Activated naive CD4-positive, alpha-beta T cell treated with anti-CD3 and anti-CD28 coated beads, Interleukin-2, amount 50 U/mL, for 24 hours (primary cell): Measurements from ENCODE around the gene PEX10.

Source experiments
- H3K27ac Mint-ChIP-seq: one replicate; pipeline ENCODE4 v1.8.0; 2021; ENCODE audit warnings: mild to moderate bottlenecking, mixed read lengths
- H3K27me3 Mint-ChIP-seq: one replicate; pipeline ENCODE4 v1.8.0; 2021; ENCODE audit warnings: mixed read lengths
- H3K36me3 Mint-ChIP-seq: one replicate; pipeline ENCODE4 v1.8.0; 2021; ENCODE audit warnings: mixed read lengths
- H3K4me1 Mint-ChIP-seq: one replicate; pipeline ENCODE4 v1.8.0; 2021; ENCODE audit warnings: mixed read lengths
- H3K4me3 Mint-ChIP-seq: one replicate; pipeline ENCODE4 v1.8.0; 2021; ENCODE audit warnings: mild to moderate bottlenecking, mixed read lengths
- H3K9me3 Mint-ChIP-seq: one replicate; pipeline ENCODE4 v1.8.0; 2021; ENCODE audit warnings: mixed read lengths

PEX10 gene

DNA sequence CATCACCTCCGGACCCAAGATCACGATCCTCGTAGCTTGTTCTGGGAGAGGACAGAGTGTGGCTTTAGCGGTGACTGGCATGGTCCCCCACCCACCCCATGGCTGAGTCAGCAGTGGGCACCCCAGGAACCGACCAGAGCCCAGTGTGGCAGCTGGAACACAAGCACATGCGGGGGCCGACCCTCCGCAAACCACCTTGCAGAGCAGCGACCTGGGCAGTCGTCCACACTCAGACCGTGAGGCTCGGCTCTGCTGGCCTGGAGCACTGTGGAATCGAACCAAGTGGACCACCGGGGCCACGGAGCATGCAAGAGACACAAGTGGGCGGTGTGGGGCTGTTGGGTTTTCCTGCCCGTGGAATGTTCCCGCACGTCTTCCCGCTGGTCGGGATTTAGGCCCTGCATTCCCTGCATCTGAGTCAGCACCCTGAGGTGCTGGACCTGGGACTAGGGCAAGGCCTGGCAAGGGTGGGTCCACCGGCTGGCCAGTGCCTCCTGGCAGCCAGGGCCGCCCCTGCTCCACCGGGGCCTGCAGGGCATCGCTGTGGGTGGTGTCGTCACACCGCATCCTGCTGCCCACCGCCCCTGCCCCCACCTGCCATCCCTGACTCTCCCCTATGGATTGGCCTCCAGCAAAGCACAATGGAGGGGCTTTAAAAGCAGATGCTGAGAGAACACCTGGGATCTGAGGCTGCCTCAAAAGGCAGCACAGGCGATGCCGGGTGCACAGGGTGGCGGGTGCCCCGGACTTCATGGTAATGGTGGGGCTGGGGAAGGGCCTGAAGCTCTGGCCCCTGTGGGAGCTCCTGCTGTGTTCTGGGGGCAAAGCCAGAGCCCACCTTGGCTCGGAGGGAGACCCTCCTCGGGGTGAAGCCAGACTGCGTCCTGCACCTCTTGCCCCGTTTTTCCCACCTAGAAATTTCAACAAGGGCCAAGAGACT, 39.5 kb downstream of the PEX10 start:
- Mint-ChIP-seq H3K4me3 (no peak overlapping the region), H3K4me1 (no peaks in the 10 kb centered on the region), H3K27ac (no peak overlapping the region), H3K36me3 (peaks cover 3% of the 10 kb centered on the region), H3K27me3 (no peaks in the 10 kb centered on the region), H3K9me3 (no peaks in the 10 kb centered on the region)

DNA sequence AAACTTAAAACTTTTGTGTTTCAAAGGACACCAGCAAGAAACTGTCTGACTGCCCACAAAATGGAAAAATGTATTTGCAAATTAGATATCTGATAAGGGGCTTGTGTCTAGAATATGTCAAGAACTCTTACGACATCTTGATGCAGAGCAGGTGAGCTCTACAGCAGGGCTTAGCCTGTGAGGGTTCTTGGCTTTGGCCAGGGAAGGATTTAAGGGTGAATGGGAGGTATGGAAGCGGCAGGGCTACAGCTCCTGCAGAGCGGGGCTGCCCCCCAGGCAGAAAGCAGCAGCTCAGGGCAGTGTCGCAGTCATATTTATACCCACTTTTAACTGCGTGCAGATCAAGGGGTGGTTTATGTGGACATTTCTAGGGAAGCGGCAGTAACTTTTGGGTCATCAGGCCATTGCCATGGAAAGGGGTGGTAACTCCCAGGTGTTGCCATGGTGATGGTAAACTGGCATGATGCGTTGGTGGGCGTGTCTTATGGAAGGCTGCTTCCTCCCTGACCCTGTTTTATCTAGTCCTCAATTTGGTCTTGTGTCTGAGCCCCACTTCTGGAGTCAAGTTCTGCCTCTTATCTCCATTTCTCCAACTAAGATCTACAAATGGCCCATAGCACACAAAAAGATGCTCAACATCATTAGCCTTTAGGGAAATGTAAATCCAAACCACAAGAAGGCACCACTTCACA, 44.2 kb downstream of the PEX10 start:
- no peaks in the 10 kb centered on the region for H3K9me3 Mint-ChIP-seq

DNA sequence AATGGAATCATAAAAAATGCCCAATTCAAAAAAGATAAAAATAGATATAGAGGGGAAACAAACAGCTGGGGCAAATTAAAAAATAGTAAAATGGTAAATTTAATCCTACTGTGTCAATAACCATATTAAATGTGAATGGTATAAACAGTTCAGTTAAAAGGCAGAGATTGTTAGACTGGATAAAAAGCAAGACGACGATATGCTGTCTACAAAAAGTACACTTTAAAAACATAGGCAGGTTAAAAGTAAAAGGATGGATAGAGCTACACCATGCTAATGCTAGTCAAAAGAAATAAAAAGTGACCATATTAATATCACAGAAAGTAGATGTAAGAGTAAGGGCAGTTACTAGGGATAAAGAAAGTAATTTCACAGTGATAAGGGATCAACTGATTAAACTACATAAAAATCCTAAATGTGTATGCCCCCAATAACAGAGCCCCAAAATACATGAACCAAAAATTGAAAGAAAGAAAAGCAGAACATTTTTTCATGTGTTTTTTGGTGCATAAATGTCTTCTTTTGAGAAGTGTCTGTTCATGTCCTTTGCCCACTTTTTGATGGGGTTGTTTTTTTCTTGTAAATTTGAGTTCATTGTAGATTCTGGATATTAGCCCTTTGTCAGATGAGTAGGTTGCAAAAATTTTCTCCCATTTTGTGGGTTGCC, 48.4 kb downstream of the PEX10 start:
- H3K9me3 Mint-ChIP-seq, result no peaks in the 10 kb centered on the region
- no peaks in the 10 kb centered on the region for H3K27me3 Mint-ChIP-seq
- peak overlapping the region; percentile 37 for H3K27ac Mint-ChIP-seq
- H3K36me3 Mint-ChIP-seq, result peaks cover 10% of the 10 kb centered on the region
- no peak overlapping the region for H3K4me3 Mint-ChIP-seq
- H3K4me1 Mint-ChIP-seq, result no peaks in the 10 kb centered on the region

More for the DNA sequence above, 44.2 kb downstream of the PEX10 start:
- no peaks in the 10 kb centered on the region for H3K4me1 Mint-ChIP-seq
- peaks cover 7% of the 10 kb centered on the region for H3K36me3 Mint-ChIP-seq
- H3K27me3 Mint-ChIP-seq, result no peaks in the 10 kb centered on the region
- H3K4me3 Mint-ChIP-seq, result no peak overlapping the region
- H3K27ac Mint-ChIP-seq, result no peak overlapping the region

DNA sequence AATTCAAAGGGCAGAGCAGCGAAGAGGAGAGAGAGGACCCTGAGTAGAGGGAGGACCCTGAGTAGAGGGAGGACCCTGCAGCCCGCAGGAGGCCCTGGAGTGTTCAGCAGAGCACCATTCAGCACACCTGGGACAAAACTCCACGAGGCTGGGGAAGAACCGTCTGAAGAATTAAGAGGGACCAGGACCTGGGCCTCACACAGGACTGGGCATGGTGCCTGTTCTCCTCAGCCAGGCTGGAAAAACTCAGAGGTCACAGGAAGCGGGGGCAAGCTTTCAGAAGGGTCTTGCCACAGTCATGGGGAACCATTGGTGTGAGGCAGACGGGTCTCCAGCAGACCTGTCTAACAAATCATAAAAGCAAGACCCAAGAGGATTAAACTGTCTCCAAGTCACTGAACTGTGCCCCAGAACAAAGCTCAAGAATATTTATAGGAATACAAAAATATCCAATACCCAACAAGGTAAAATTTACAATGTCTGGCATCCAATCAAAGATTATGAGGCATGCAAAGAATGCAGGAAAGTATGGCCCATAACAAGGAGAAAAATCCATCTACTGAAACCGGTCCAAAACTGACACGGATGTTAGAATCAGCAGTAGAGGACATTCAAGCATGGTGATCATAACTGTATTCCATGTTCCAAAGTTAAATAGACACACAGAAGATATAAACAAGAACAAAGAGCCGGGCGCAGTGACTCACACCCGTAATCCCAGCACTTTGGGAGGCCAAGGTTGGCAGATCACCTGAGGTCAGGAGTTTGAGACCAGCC, 51.6 kb downstream of the PEX10 start:
- Mint-ChIP-seq H3K27ac (peak overlapping the region; percentile 62), H3K4me3 (no peak overlapping the region), H3K36me3 (peaks cover 10% of the 10 kb centered on the region), H3K4me1 (no peaks in the 10 kb centered on the region), H3K27me3 (no peaks in the 10 kb centered on the region), H3K9me3 (no peaks in the 10 kb centered on the region)

DNA sequence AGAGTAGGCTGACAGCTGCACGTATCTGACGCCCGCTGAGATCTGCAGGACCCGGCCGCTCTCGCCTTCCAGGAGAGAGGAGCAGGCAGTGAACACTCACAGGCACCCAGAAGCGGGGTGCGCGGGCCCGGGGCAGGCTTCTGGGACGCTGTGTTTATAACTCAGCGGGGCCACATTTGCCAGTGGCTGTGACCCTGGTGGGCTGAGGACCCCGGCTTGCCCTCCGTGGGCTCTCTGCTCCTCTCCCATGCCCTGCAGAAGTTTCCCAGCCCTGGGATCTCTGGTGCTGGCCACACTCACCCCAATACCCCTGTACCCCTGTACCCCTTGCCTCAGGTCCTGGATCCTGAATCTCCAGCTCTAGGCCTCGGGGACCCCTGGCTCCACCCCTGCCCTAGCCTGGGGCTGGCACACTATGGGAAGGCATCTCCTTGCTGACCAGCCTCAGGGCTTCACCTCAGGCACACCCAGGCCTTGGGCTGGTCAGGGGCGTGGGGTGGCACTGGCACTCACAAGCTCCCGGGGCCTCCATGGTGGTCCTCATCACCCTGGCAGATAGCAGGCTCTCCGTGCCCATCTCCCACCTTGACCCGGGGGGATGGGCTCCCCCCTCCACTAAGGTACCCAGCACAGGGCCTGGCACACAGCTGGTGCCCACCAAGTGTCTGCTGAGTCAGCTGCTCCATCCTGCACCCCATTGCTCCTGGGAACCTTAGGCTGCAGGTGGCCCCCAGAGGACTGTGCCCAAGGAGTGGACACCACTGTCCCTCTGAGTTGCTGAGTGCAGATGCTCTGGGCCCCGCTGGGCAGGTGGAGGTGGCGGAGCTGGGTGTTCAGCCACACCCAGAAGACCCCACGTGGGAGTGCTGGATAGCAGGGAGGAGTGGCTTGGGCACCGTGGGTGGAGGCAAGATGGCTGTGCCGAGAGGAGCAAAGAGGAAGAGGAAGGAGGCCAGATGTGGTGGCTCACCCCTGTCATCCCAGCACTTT, 53.4 kb downstream of the PEX10 start:
- Mint-ChIP-seq H3K4me1 (no peaks in the 10 kb centered on the region), H3K9me3 (no peaks in the 10 kb centered on the region), H3K27ac (no peak overlapping the region), H3K4me3 (no peak overlapping the region), H3K36me3 (peaks cover 8% of the 10 kb centered on the region), H3K27me3 (no peaks in the 10 kb centered on the region)

DNA sequence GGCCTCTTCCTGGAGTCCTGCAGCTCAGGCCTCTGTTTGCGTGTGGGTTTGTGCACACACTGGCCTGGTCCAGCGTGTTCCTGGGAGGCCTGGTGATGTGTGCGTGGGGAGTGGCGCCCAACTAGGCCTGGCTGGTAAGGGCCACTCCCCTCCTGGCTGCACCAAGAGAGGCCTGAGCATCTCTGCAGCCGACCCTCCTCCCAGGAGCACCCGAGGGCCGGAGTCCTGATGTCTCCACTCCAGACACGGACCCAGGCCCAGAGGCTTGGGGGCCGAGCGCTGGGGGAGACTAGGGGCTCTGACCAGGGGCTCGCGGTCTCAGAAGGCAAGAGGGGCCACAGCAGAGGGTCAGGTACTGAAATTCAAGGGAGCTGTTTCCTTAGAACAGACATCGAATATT, 54.3 kb downstream of the PEX10 start:
- no peak overlapping the region for H3K4me3 Mint-ChIP-seq
- no peaks in the 10 kb centered on the region for H3K9me3 Mint-ChIP-seq
- H3K27ac Mint-ChIP-seq, result no peak overlapping the region
- H3K4me1 Mint-ChIP-seq, result no peaks in the 10 kb centered on the region
- peaks cover 5% of the 10 kb centered on the region for H3K36me3 Mint-ChIP-seq
- no peaks in the 10 kb centered on the region for H3K27me3 Mint-ChIP-seq

DNA sequence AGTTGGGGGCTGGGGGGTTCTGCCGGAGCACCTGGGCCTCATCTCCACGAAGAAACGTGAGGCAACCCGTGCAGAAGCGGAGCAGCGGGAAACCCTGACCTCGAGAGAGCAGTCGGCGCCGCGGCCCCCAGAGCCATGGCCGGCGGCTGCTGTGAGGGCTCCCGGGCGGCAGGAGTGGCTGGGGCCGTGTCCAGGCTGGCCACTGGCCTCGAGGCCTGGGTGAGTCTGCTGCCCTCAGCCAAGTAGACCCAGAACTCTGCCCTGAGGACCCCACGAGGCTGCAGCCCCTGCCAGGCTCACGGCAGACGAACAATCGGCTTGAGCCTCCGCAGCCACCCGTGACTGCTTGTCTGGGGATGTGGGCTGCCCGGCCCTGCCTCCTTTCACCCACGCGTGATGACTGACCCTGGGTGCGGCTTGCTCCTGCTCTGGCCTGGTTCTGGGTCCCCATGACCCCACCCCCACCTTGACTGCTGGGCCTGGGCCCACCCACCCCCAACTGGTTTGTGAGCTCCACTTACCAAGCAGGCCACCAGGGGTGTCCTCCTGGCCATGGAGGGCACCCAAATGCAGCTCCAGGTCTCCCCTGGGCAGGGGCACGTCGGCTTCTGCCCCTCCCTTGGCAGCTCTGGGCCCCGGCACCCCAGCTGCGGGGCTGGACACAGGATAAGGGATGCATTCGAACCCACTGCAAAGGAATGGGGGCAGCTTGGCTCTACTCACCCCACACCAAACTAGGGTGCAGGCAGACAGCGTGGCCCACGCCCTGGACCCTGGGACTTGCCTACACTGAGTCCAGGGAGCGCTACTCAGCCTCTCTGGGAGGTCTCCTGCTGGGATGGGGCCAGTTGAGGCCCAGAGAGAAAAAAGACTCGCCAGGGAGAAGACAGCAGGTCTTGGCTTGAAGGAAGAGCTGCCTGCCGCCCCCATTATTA, 55.2 kb downstream of the PEX10 start:
- Mint-ChIP-seq H3K4me3 (no peak overlapping the region), H3K27ac (no peak overlapping the region), H3K27me3 (no peaks in the 10 kb centered on the region), H3K9me3 (no peaks in the 10 kb centered on the region), H3K4me1 (no peaks in the 10 kb centered on the region), H3K36me3 (peaks cover 4% of the 10 kb centered on the region)

DNA sequence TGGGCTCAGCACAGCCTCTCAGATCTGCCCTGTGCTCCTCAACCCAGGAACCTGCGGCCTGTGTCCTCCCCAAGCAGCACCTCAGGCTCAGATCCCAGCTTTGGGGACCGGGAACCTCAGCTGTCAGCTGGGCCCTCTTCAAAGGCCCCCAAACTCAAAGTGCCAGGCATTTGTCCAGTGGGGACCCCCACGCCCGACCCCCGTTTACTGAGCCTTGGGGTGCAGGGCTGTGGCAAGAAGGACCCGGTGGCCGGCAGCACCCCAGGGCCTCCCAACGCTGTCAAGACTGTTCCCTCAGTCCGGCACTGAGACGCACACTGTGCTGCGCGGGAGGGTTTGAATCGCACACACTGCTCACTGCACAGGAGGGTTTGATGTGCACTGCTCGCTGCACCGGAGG, 56.0 kb downstream of the PEX10 start:
- no peak overlapping the region for H3K27ac Mint-ChIP-seq
- no peaks in the 10 kb centered on the region for H3K27me3 Mint-ChIP-seq
- no peaks in the 10 kb centered on the region for H3K4me1 Mint-ChIP-seq
- peaks cover 2% of the 10 kb centered on the region for H3K36me3 Mint-ChIP-seq
- H3K4me3 Mint-ChIP-seq, result no peak overlapping the region
- H3K9me3 Mint-ChIP-seq, result no peaks in the 10 kb centered on the region

DNA sequence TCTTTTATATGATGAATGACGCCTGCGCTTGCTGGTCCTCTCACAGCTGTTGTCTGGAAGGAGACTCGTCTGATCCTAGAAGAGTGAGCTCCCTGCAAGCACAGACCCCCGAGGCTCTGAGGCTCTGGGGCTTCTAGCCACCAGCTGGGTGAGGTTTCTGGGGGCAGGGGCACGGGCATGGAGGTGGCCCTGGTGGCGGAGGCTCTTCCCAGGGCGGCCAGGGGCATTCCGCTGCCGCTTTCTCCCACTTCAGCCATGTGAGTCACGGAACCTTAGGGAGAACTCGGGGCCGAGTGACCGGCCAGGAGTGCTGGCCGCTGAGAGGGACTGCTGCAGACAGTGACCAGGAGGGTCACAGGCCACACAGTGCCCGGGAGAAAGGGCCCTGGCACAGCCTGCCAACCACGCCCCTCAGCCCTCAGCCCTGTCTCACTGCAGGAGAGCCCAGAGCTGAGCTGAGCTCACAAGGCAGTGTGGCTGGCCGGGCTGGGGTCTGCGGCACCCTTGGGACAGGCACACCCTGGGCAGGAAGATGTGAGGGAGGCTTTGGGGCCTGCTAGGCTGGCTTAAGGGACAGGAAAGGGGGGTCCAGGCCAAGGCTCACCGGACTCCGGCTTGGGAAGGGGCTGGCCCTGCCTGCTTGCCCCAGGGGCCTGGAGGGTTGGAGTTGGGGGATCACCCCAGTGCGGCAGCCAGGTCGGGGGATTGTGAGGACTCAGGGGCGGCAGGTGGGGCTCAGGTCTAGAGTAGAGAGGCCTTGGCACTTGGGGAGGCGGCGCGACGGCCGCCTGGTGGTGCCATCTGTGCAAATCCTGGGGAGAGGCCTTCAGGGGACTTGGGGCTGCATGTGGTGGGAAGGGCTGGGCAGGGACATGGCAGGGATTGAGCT, 56.7 kb downstream of the PEX10 start:
- no peak overlapping the region for H3K27ac Mint-ChIP-seq
- H3K27me3 Mint-ChIP-seq, result no peaks in the 10 kb centered on the region
- no peak overlapping the region for H3K4me3 Mint-ChIP-seq
- no peaks in the 10 kb centered on the region for H3K4me1 Mint-ChIP-seq
- peaks cover 2% of the 10 kb centered on the region for H3K36me3 Mint-ChIP-seq
- no peaks in the 10 kb centered on the region for H3K9me3 Mint-ChIP-seq

DNA sequence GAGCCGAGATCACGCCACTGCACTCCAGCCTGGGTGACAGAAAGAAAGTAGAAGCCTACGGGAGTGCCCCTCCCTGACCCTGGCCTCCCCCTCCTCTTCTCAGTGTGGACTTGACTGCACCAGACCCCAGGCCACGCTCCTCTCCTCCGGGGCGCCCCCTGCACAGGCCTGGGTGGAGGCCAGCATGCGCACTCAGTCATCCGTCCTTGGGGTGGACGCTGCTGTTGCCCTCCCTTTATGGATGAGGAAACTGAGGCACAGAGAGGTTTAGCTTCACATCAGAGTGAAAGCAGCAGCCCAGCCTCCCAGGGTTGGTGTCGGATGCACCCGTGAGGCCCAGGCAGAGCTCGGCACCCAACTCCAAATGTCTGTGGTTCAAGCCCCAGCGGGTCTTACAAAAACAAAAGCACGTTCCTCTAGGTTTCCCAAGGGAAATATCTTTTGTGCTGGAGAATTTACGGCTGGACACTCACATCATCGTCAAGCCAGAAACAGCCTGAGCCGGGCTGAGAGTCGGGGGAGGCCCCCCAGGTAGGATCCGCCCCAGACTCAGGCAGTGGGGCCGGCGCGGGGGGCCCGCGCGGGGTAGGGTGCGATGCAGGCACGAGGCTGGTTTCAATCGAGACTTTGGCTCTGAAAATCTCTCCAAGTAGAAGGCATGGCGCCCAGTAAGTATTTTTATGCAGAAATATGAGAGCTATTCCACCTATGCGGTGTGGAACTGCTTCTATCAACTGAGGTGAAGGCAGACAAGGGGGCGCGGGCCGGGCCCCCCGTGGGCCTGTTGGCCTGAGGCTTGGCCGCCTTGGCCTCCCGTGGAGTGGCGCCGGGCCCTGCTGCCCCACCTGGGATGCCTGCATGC, 57.6 kb downstream of the PEX10 start:
- no peaks in the 10 kb centered on the region for H3K4me1 Mint-ChIP-seq
- no peaks in the 10 kb centered on the region for H3K27me3 Mint-ChIP-seq
- H3K4me3 Mint-ChIP-seq, result no peak overlapping the region
- H3K27ac Mint-ChIP-seq, result no peak overlapping the region
- H3K36me3 Mint-ChIP-seq, result no peaks in the 10 kb centered on the region
- H3K9me3 Mint-ChIP-seq, result no peaks in the 10 kb centered on the region
